HL-60 (cell line): ENCODE measurements around the gene ASB7.

Experiments
- DNase-seq, 2 experiments: peaks; one replicate each; pipeline ENCODE4 v3.0.0-alpha.2; 2010 to 2020; ENCODE audit warnings: low read depth in 1 of 2, low spot score in 1 of 2
- H3K27ac ChIP-seq: fragments of 250-450 bp; sonication (Bioruptor Pico); replicated peaks from 2 replicates; pipeline ENCODE4 v1.5.1; 2020; ENCODE audit warnings: mild to moderate bottlenecking, moderate library complexity
- H3K27me3 ChIP-seq: fragments of 250-450 bp; sonication (Bioruptor Pico); 2 replicates; pipeline ENCODE4 v1.5.1; 2021; ENCODE audit warnings: mild to moderate bottlenecking, moderate library complexity; ENCODE audit not compliant: insufficient read depth, poor library complexity, severe bottlenecking
- H3K4me3 ChIP-seq: replicated peaks from 2 replicates; pipeline ENCODE4 v1.5.1; 2011; ENCODE audit warnings: mild to moderate bottlenecking, control low read depth, low read length; ENCODE audit not compliant: insufficient read depth
- CTCF ChIP-seq: IDR thresholded peaks from one replicate; pipeline ENCODE4 v1.5.1; 2011; ENCODE audit warnings: low read length, control low read depth, inconsistent platforms; ENCODE audit not compliant: insufficient read depth
- GABPA ChIP-seq: IDR thresholded peaks from 2 replicates; pipeline ENCODE4 v1.6.1; 2012; ENCODE audit warnings: low read depth
- POLR2AphosphoS5 ChIP-seq: IDR thresholded peaks from 2 replicates; pipeline ENCODE4 v1.6.1; 2012; ENCODE audit warnings: low read depth
- REST ChIP-seq: IDR thresholded peaks from 2 replicates; pipeline ENCODE4 v1.6.1; 2012; ENCODE audit warnings: low read depth; ENCODE audit not compliant: insufficient replicate concordance
- SPI1 ChIP-seq: IDR thresholded peaks from 2 replicates; pipeline ENCODE4 v1.6.1; 2012; ENCODE audit warnings: low read depth, mild to moderate bottlenecking, borderline replicate concordance

ASB7 gene

GRCh38 chr15:100650685-100651084 is 48.3 kb downstream of the ASB7 start:
- Histone ChIP-seq H3K4me3 (no peak overlapping the region), H3K27me3 (no peaks in the 10 kb centered on the region), H3K27ac (no peak overlapping the region)
- TF ChIP-seq CTCF, result no peak
- TF ChIP-seq SPI1, result no peak
- no peak for TF ChIP-seq GABPA
- TF ChIP-seq POLR2AphosphoS5, result no peak
- no peak for DNase-seq

- TF ChIP-seq CTCF, result no peak
- TF ChIP-seq POLR2AphosphoS5, result no peak
- no peak for TF ChIP-seq REST
- no peak for TF ChIP-seq GABPA
- no peak for TF ChIP-seq SPI1
- H3K27ac ChIP-seq, result no peak overlapping the region
- no peak overlapping the region for H3K4me3 ChIP-seq
- no peaks in the 10 kb centered on the region for H3K27me3 ChIP-seq
- no peak for DNase-seq
Measured at GRCh38 chr15:100651253-100651652, 48.9 kb downstream of the ASB7 start.

GRCh38 chr15:100652116-100652515 is 49.7 kb downstream of the ASB7 start:
- TF ChIP-seq SPI1 (no peak), POLR2AphosphoS5 (no peak), CTCF (no peak), GABPA (no peak), REST (no peak)

GRCh38 chr15:100653608-100654007 is 51.2 kb downstream of the ASB7 start:
- no peak for TF ChIP-seq REST
- no peak for TF ChIP-seq CTCF
- TF ChIP-seq SPI1, result no peak
- TF ChIP-seq POLR2AphosphoS5, result no peak
- TF ChIP-seq GABPA, result no peak
- DNase-seq, result no peak
- no peak overlapping the region for H3K27ac ChIP-seq
- no peak overlapping the region for H3K4me3 ChIP-seq
- no peaks in the 10 kb centered on the region for H3K27me3 ChIP-seq

More at GRCh38 chr15:100652116-100652515, 49.7 kb downstream of the ASB7 start:
- Histone ChIP-seq H3K4me3 (no peak overlapping the region), H3K27ac (no peak overlapping the region), H3K27me3 (no peaks in the 10 kb centered on the region)
- DNase-seq, result no peak
